ENCODE data around the gene SGMS2.

The SGMS2 gene

GRCh38 chr4:107866726-107867125 is 42.0 kb downstream of the SGMS2 start:
- Histone ChIP-seq H3K79me2 (ENCODE audit: control insufficient read depth, insufficient read depth, low read length, unreplicated experiment) (peaks cover 19% of the 10 kb centered on the region), H3K4me1 (ENCODE audit: control insufficient read depth, insufficient read depth, low read length, unreplicated experiment) (peaks cover 45% of the 10 kb centered on the region), H3K27ac (ENCODE audit: low read depth, low read length) (peak overlapping the region; percentile 5; the same call in 1 of the 2 replicates), H3K36me3 (ENCODE audit: insufficient read depth, low read length) (0 out of 2 replicates have a peak, but pooled peaks cover 2% of the 10 kb centered on the region), H2AFZ (ENCODE audit: low read length, unreplicated experiment) (no peak overlapping the region), H3K27me3 (ENCODE audit: insufficient read depth, low read length) (no peaks in the 10 kb centered on the region), H3K4me3 (ENCODE audit: low read depth, low read length) (no peak overlapping the region)

GRCh38 chr4:107870236-107870635 is 45.5 kb downstream of the SGMS2 start:
- H3K4me1 ChIP-seq (ENCODE audit: control insufficient read depth, insufficient read depth, low read length, unreplicated experiment), result peaks cover 19% of the 10 kb centered on the region
- H3K36me3 ChIP-seq (ENCODE audit: insufficient read depth, low read length), result peaks cover 6% of the 10 kb centered on the region; the same call in 1 of the 2 replicates
- no peaks in the 10 kb centered on the region for H3K27me3 ChIP-seq (ENCODE audit: insufficient read depth, low read length)
- H3K79me2 ChIP-seq (ENCODE audit: control insufficient read depth, insufficient read depth, low read length, unreplicated experiment), result peaks cover 19% of the 10 kb centered on the region
- H2AFZ ChIP-seq (ENCODE audit: low read length, unreplicated experiment), result no peak overlapping the region
- H3K4me3 ChIP-seq (ENCODE audit: low read depth, low read length), result no peak overlapping the region
- H3K27ac ChIP-seq (ENCODE audit: low read depth, low read length), result no peak overlapping the region

- H3K4me1 ChIP-seq (ENCODE audit: control insufficient read depth, insufficient read depth, low read length, unreplicated experiment), result peaks cover 19% of the 10 kb centered on the region
- H3K27me3 ChIP-seq (ENCODE audit: insufficient read depth, low read length), result no peaks in the 10 kb centered on the region
- H3K36me3 ChIP-seq (ENCODE audit: insufficient read depth, low read length), result peaks cover 6% of the 10 kb centered on the region; the same call in 1 of the 2 replicates
- no peak overlapping the region for H3K27ac ChIP-seq (ENCODE audit: low read depth, low read length)
- peaks cover 13% of the 10 kb centered on the region for H3K79me2 ChIP-seq (ENCODE audit: control insufficient read depth, insufficient read depth, low read length, unreplicated experiment)
- H3K4me3 ChIP-seq (ENCODE audit: low read depth, low read length), result peak overlapping the region; percentile 42; the same call in 1 of the 2 replicates
- H2AFZ ChIP-seq (ENCODE audit: low read length, unreplicated experiment), result no peak overlapping the region
Measured at GRCh38 chr4:107870916-107871786, 46.4 kb downstream of the SGMS2 start.

- Histone ChIP-seq H3K4me3 (ENCODE audit: low read depth, low read length) (no peak overlapping the region), H3K79me2 (ENCODE audit: control insufficient read depth, insufficient read depth, low read length, unreplicated experiment) (peaks cover 3% of the 10 kb centered on the region), H3K27ac (ENCODE audit: low read depth, low read length) (no peak overlapping the region), H2AFZ (ENCODE audit: low read length, unreplicated experiment) (no peak overlapping the region), H3K27me3 (ENCODE audit: insufficient read depth, low read length) (no peaks in the 10 kb centered on the region), H3K4me1 (ENCODE audit: control insufficient read depth, insufficient read depth, low read length, unreplicated experiment) (peaks cover 16% of the 10 kb centered on the region), H3K36me3 (ENCODE audit: insufficient read depth, low read length) (peaks cover 11% of the 10 kb centered on the region; the same call in 1 of the 2 replicates)
Measured at GRCh38 chr4:107874024-107874423, 49.3 kb downstream of the SGMS2 start.

GRCh38 chr4:107876099-107876498 is 51.4 kb downstream of the SGMS2 start:
- peaks cover 11% of the 10 kb centered on the region; the same call in 1 of the 2 replicates for H3K36me3 ChIP-seq (ENCODE audit: insufficient read depth, low read length)
- H3K4me1 ChIP-seq (ENCODE audit: control insufficient read depth, insufficient read depth, low read length, unreplicated experiment), result peaks cover 5% of the 10 kb centered on the region
- H3K27ac ChIP-seq (ENCODE audit: low read depth, low read length), result no peak overlapping the region
- H3K79me2 ChIP-seq (ENCODE audit: control insufficient read depth, insufficient read depth, low read length, unreplicated experiment), result peaks cover 2% of the 10 kb centered on the region
- no peak overlapping the region for H3K4me3 ChIP-seq (ENCODE audit: low read depth, low read length)
- H2AFZ ChIP-seq (ENCODE audit: low read length, unreplicated experiment), result no peak overlapping the region
- H3K27me3 ChIP-seq (ENCODE audit: insufficient read depth, low read length), result no peaks in the 10 kb centered on the region

GRCh38 chr4:107877361-107877760 is 52.6 kb downstream of the SGMS2 start:
- Histone ChIP-seq H3K4me1 (ENCODE audit: control insufficient read depth, insufficient read depth, low read length, unreplicated experiment) (no peaks in the 10 kb centered on the region), H3K4me3 (ENCODE audit: low read depth, low read length) (no peak overlapping the region), H3K27ac (ENCODE audit: low read depth, low read length) (no peak overlapping the region), H3K36me3 (ENCODE audit: insufficient read depth, low read length) (peaks cover 11% of the 10 kb centered on the region; the same call in 1 of the 2 replicates), H3K27me3 (ENCODE audit: insufficient read depth, low read length) (no peaks in the 10 kb centered on the region), H3K79me2 (ENCODE audit: control insufficient read depth, insufficient read depth, low read length, unreplicated experiment) (peaks cover 1% of the 10 kb centered on the region), H2AFZ (ENCODE audit: low read length, unreplicated experiment) (no peak overlapping the region)

GRCh38 chr4:107885865-107886264 is 61.1 kb downstream of the SGMS2 start:
- no peak overlapping the region for H3K4me3 ChIP-seq (ENCODE audit: low read depth, low read length)
- H3K4me1 ChIP-seq (ENCODE audit: control insufficient read depth, insufficient read depth, low read length, unreplicated experiment), result peaks cover 13% of the 10 kb centered on the region
- H3K36me3 ChIP-seq (ENCODE audit: insufficient read depth, low read length), result peaks cover 32% of the 10 kb centered on the region
- peaks cover 10% of the 10 kb centered on the region for H3K79me2 ChIP-seq (ENCODE audit: control insufficient read depth, insufficient read depth, low read length, unreplicated experiment)
- no peak overlapping the region for H2AFZ ChIP-seq (ENCODE audit: low read length, unreplicated experiment)
- no peaks in the 10 kb centered on the region for H3K27me3 ChIP-seq (ENCODE audit: insufficient read depth, low read length)
- H3K27ac ChIP-seq (ENCODE audit: low read depth, low read length), result peak overlapping the region; percentile 4; the same call in 1 of the 2 replicates

GRCh38 chr4:107888237-107888636 is 63.5 kb downstream of the SGMS2 start:
- Histone ChIP-seq H3K79me2 (ENCODE audit: control insufficient read depth, insufficient read depth, low read length, unreplicated experiment) (peaks cover 5% of the 10 kb centered on the region), H3K27ac (ENCODE audit: low read depth, low read length) (no peak overlapping the region), H3K4me3 (ENCODE audit: low read depth, low read length) (no peak overlapping the region), H2AFZ (ENCODE audit: low read length, unreplicated experiment) (no peak overlapping the region), H3K27me3 (ENCODE audit: insufficient read depth, low read length) (no peaks in the 10 kb centered on the region), H3K4me1 (ENCODE audit: control insufficient read depth, insufficient read depth, low read length, unreplicated experiment) (peaks cover 13% of the 10 kb centered on the region), H3K36me3 (ENCODE audit: insufficient read depth, low read length) (peaks cover 32% of the 10 kb centered on the region)

- H3K4me1 ChIP-seq (ENCODE audit: control insufficient read depth, insufficient read depth, low read length, unreplicated experiment), result peaks cover 14% of the 10 kb centered on the region
- H3K27ac ChIP-seq (ENCODE audit: low read depth, low read length), result no peak overlapping the region
Measured at GRCh38 chr4:107890779-107891178, 66.0 kb downstream of the SGMS2 start.

GRCh38 chr4:107891299-107891698 is 66.6 kb downstream of the SGMS2 start:
- Histone ChIP-seq H2AFZ (ENCODE audit: low read length, unreplicated experiment) (no peak overlapping the region), H3K79me2 (ENCODE audit: control insufficient read depth, insufficient read depth, low read length, unreplicated experiment) (peaks cover 8% of the 10 kb centered on the region), H3K4me3 (ENCODE audit: low read depth, low read length) (no peak overlapping the region)

More at GRCh38 chr4:107890779-107891178, 66.0 kb downstream of the SGMS2 start:
- Histone ChIP-seq H3K79me2 (ENCODE audit: control insufficient read depth, insufficient read depth, low read length, unreplicated experiment) (peaks cover 8% of the 10 kb centered on the region), H3K36me3 (ENCODE audit: insufficient read depth, low read length) (peaks cover 41% of the 10 kb centered on the region), H3K27me3 (ENCODE audit: insufficient read depth, low read length) (no peaks in the 10 kb centered on the region), H2AFZ (ENCODE audit: low read length, unreplicated experiment) (no peak overlapping the region), H3K4me3 (ENCODE audit: low read depth, low read length) (no peak overlapping the region)

More at GRCh38 chr4:107891299-107891698, 66.6 kb downstream of the SGMS2 start:
- peaks cover 13% of the 10 kb centered on the region for H3K4me1 ChIP-seq (ENCODE audit: control insufficient read depth, insufficient read depth, low read length, unreplicated experiment)
- no peaks in the 10 kb centered on the region for H3K27me3 ChIP-seq (ENCODE audit: insufficient read depth, low read length)
- H3K36me3 ChIP-seq (ENCODE audit: insufficient read depth, low read length), result peaks cover 40% of the 10 kb centered on the region
- no peak overlapping the region for H3K27ac ChIP-seq (ENCODE audit: low read depth, low read length)

Data from ACC112 (cell line).